GM18520 (cell line): ENCODE data around the gene RMDN3.

ENCODE experiments used
- ATAC-seq: cut with Tn5 transposase; IDR thresholded peaks from one replicate; pipeline ENCODE4 v1.9.1; 2021; ENCODE audit not compliant: unreplicated experiment

Gene RMDN3

DNA sequence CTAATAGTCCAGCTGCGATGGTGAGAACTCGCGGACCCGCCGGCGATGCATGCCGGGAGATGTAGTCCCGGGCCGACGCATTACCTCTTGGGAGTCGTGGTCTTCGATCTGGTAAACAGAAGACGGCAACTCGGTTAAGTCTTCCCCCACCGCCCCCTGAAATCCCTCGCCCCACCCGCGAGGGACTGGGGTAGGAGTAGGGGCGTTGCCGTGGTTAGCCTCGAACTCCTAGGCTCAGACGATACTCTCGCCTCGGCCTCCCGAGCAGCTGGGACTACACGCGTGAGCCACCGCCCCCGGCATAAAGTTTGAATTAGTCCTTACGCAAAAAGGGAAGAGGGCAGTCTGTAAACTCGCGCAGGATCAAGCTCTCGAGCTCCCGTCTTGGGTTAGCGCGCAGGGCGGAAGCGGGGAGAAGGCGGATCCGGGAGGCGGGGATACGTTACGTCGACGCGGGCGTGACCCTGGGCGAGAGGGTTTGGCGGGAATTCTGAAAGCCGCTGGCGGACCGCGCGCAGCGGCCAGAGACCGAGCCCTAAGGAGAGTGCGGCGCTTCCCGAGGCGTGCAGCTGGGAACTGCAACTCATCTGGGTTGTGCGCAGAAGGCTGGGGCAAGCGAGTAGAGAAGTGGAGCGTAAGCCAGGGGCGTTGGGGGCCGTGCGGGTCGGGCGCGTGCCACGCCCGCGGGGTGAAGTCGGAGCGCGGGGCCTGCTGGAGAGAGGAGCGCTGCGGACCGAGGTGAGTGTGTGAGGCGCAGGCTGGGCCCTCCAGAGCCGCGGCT is 60.2 kb downstream of the RMDN3 start, which contains the start of gene RAD51:
TSS of gene RAD51 (plus strand) at position 487 of the 781 bp plus-strand sequence. CDS start 3,585 bp downstream, outside the sequence.
- peak; percentile 68 for ATAC-seq

DNA sequence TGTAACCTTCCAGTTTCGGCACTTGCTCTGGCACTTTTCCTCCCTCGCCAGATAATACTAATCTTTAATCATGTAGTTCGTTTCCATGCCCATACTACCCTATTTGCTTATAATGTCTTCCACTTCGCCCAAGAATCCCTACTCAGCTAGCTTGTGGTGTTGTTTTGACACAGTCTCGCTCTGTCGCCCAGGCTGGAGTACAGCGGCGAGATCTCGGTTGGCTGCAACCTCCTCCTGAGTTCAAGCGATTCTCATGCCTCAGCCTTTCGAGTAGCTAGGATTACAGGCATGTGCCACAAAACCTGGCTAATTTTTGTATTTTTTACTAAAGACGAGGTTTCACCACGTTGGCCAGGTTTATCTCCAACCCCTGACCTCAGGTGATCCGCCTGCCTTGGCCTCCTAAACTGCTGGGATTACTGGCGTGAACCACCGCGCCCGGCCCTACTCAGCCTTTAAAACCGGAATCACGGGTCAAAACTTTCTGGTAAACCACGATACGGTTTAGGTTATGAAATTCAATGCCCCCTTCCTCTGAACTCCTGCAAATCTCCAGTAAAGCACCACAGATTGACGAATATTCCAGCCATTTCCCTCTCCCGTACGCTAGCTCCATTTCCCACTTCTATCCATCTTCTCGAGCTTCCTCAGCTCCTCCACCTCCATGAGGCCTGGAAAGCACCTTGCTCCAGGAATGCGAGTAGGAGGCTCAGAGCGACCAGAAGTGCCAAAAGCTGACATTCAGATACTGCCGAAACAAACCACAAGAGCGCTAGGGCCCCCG is 61.0 kb downstream of the RMDN3 start:
- no peak for ATAC-seq

- ATAC-seq: no peak
These were observed 63.3 kb downstream of the RMDN3 start for GRCh38 chr15:40691737-40692136.

GRCh38 chr15:40688932-40689799 is 65.9 kb downstream of the RMDN3 start:
- ATAC-seq: no peak
